Esophagus squamous epithelium (tissue), 5 donors: Measurements from ENCODE around the gene AHI1. TPM values are rescaled to one million over a fixed set of nuclear protein-coding genes. Genes with fewer than 3 reads are reported as not detected.

Experiments
- DNase-seq: peaks from one replicate; lab custom pipeline; 2025; lab: John Stamatoyannopoulos, UW
- H3K27ac ChIP-seq, 4 donors: fragments of 200-600 bp; sonication (generic); one replicate each; pipeline ENCODE4 v1.5.1; 2016 to 2019; ENCODE audit warnings: mild to moderate bottlenecking in 1 of 4
- H3K27me3 ChIP-seq, 4 donors: fragments of 200-600 bp; sonication (generic); 1 replicate in 3 of 4; 2 replicates in 1 of 4; pipeline versions ENCODE4 v1.5.1 to v1.6.0; 2017 to 2021; ENCODE audit warnings: antibody characterized with exemption in 1 of 4
- H3K36me3 ChIP-seq, 3 donors: fragments of 200-600 bp; sonication (generic); one replicate each; pipeline ENCODE4 v1.5.1; 2016 to 2019
- H3K4me1 ChIP-seq, 3 donors: fragments of 200-600 bp; sonication (generic); one replicate each; pipeline ENCODE4 v1.5.1; 2017 to 2019
- H3K4me3 ChIP-seq, 4 donors: fragments of 200-600 bp; sonication (generic); 1 replicate in 3 of 4; 2 replicates in 1 of 4; pipeline ENCODE4 v1.5.1; 2016 to 2019; ENCODE audit warnings: mild to moderate bottlenecking in 2 of 4, moderate library complexity in 1 of 4
- H3K9me3 ChIP-seq, 3 donors: fragments of 200-600 bp; sonication (generic); one replicate each; pipeline ENCODE4 v1.5.1; 2016 to 2019
- POLR2A ChIP-seq, 4 donors: fragments of 450-650 bp; IDR thresholded peaks; one replicate each; pipeline ENCODE4 v1.6.1; 2017; ENCODE audit warnings: antibody characterized with exemption in 4 of 4, mild to moderate bottlenecking in 4 of 4, moderate library complexity in 3 of 4
- WGBS, 2 donors: methylation state at CpG; one replicate each; pipeline ENCODE4 v1.1.5; 2018; 5-methylcytosine and 5-hydroxymethylcytosine counted together
- intact Hi-C: fragments of 100-400 bp; cut with DNase I; formaldehyde crosslinking; loops from one replicate; pipeline ENCODE4 v1.15.0; 2022
- total RNA-seq, 4 donors: library from RNA; depleted of rRNA; stranded (reverse); fragments of >200 nt; gene quantifications; one replicate each; pipeline ENCODE4 v1.1.0, GENCODE V29; 2016
- TF ChIP-seq, protein P1 (sequence below), 6 experiments: fragments of 450-650 bp in 4 of 6; fragments of 200-600 bp in 2 of 6; sonication (generic) in 2 of 6; IDR thresholded peaks; one replicate each; pipeline ENCODE4 v1.5.1; 2016 to 2019; ENCODE audit warnings: antibody characterized with exemption in 6 of 6, mild to moderate bottlenecking in 4 of 6, moderate library complexity in 4 of 6
- donor health status: DM: yes; HTN: yes; CAD: no.

Gene AHI1
- total RNA-seq, 4 donors from 2014 or later = 4.5 to 24.2 (median 7.6) TPM

GRCh38 chr6:135311446-135312200 lies 185.9 kb downstream of the AHI1 start:
- Histone ChIP-seq H3K9me3 (no peaks in the 10 kb centered on the region), H3K27ac (no peak overlapping the region), H3K27me3 (no peaks in the 10 kb centered on the region), H3K4me3 (no peak overlapping the region), H3K36me3 (peaks cover 0 to 9% (median 0%) of the 10 kb centered on the region in 3 donors), H3K4me1 (peaks cover 0 to 23% (median 0%) of the 10 kb centered on the region in 3 donors)
- intact Hi-C loops = no loop called here
- TF ChIP-seq, protein P1, sequence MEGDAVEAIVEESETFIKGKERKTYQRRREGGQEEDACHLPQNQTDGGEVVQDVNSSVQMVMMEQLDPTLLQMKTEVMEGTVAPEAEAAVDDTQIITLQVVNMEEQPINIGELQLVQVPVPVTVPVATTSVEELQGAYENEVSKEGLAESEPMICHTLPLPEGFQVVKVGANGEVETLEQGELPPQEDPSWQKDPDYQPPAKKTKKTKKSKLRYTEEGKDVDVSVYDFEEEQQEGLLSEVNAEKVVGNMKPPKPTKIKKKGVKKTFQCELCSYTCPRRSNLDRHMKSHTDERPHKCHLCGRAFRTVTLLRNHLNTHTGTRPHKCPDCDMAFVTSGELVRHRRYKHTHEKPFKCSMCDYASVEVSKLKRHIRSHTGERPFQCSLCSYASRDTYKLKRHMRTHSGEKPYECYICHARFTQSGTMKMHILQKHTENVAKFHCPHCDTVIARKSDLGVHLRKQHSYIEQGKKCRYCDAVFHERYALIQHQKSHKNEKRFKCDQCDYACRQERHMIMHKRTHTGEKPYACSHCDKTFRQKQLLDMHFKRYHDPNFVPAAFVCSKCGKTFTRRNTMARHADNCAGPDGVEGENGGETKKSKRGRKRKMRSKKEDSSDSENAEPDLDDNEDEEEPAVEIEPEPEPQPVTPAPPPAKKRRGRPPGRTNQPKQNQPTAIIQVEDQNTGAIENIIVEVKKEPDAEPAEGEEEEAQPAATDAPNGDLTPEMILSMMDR (IDR thresholded peaks at IDR 0.05) = no peak
- TF ChIP-seq POLR2A (IDR thresholded peaks at IDR 0.05) = no peak
- DNase-seq = no peak
- WGBS, 2 donors = 30 to 43% methylated on average over 3 to 4 of the region's 4 CpGs

DNA sequence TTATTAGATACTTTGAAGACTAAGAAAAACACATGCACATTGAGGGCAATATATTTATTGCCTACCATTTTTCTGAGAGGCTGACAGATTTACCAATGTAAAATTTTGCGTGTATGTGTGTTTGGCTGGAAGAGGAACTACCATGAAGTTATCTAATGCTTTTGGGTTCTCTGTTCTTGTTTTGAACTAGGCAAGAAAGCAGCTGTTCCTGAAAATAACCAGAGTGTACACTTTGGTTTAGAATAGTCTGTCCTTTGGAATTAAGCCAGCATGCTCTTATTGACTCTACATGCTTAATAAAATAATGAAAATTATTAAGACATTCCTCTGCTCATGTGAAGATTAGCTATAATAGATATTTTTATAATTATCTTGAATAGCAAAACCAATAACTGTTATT lies 187.2 kb downstream of the AHI1 start:
- TF ChIP-seq POLR2A (IDR thresholded peaks at IDR 0.05) = no peak
- TF ChIP-seq, protein P1 (IDR thresholded peaks at IDR 0.05) = no peak
- WGBS, 2 donors = 67 to 68% methylated on average over 1 of the region's 1 CpG
- Histone ChIP-seq H3K9me3 (no peaks in the 10 kb centered on the region), H3K27ac (no peak overlapping the region), H3K4me1 (peaks cover 0 to 23% (median 0%) of the 10 kb centered on the region in 3 donors), H3K4me3 (no peak overlapping the region), H3K27me3 (no peaks in the 10 kb centered on the region), H3K36me3 (peaks cover 0 to 5% (median 0%) of the 10 kb centered on the region in 3 donors)
- DNase-seq = no peak
- intact Hi-C loops = no loop called here

GRCh38 chr6:135306740-135307420 lies 190.7 kb downstream of the AHI1 start:
- H3K27me3 ChIP-seq = no peaks in the 10 kb centered on the region
- no peak overlapping the region for H3K27ac ChIP-seq
- intact Hi-C loops = no loop called here
- H3K4me3 ChIP-seq = no peak overlapping the region
- H3K36me3 ChIP-seq = peaks cover 0 to 3% (median 0%) of the 10 kb centered on the region in 3 donors
- H3K4me1 ChIP-seq = peaks cover 0 to 9% (median 0%) of the 10 kb centered on the region in 3 donors
- no peak for TF ChIP-seq POLR2A (IDR thresholded peaks at IDR 0.05)
- TF ChIP-seq, protein P1 (IDR thresholded peaks at IDR 0.05) = no peak
- no peaks in the 10 kb centered on the region for H3K9me3 ChIP-seq
- WGBS, 2 donors = 58 to 60% methylated on average over 5 of the region's 5 CpGs
- DNase-seq = no peak

- no peaks in the 10 kb centered on the region for H3K27me3 ChIP-seq
- no peaks in the 10 kb centered on the region for H3K9me3 ChIP-seq
- WGBS, 2 donors = 81 to 92% methylated on average over 2 of the region's 2 CpGs
- DNase-seq = no peak
- intact Hi-C loops = no loop called here
- no peak for TF ChIP-seq POLR2A (IDR thresholded peaks at IDR 0.05)
- TF ChIP-seq, protein P1 (IDR thresholded peaks at IDR 0.05) = no peak
- H3K36me3 ChIP-seq = peaks cover 0 to 3% (median 0%) of the 10 kb centered on the region in 3 donors
- H3K4me3 ChIP-seq = no peak overlapping the region
- H3K27ac ChIP-seq = no peak overlapping the region
- peaks cover 0 to 4% (median 0%) of the 10 kb centered on the region in 3 donors for H3K4me1 ChIP-seq
These were observed 191.4 kb downstream of the AHI1 start for GRCh38 chr6:135306166-135306565.

DNA sequence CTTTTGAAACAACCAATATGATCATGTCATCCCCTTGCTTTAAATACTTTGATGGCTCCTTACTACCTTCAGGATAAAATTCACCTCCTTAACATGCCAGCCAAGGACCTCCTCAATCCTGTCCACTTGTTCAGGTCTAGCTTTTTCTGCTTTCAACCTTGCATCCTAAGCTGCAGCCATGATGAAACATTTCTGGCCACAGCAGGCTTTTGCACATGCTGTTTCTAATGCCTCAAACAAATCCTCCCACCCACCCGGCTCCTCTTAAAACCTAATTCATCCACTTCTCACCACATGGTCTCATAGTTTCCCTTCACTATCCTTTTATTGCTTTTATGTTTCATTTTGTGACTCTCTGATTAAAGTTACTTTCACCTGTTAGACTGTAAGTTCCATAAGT lies 191.9 kb downstream of the AHI1 start:
- TF ChIP-seq, protein P1 (IDR thresholded peaks at IDR 0.05) = no peak
- TF ChIP-seq POLR2A (IDR thresholded peaks at IDR 0.05) = no peak
- Histone ChIP-seq H3K4me1 (peaks cover 0 to 4% (median 0%) of the 10 kb centered on the region in 3 donors), H3K27ac (no peak overlapping the region), H3K4me3 (no peak overlapping the region), H3K9me3 (no peaks in the 10 kb centered on the region), H3K36me3 (peaks cover 0 to 3% (median 0%) of the 10 kb centered on the region in 3 donors), H3K27me3 (no peaks in the 10 kb centered on the region)
- no peak for DNase-seq
- WGBS, 2 donors = 83 to 96% methylated on average over 1 of the region's 1 CpG
- intact Hi-C loops = no loop called here
